RWPE2 (cell line): ENCODE measurements around the gene SLIT2.

Experiments
- ATAC-seq: fragments of 200-7000 bp; cut with Tn5 transposase; 3 replicates; pipeline ENCODE4 v1.9.1; 2021; ENCODE audit warnings: low read depth
- DNase-seq: peaks from one replicate; pipeline ENCODE4 v3.0.0-alpha.2; 2020; ENCODE audit warnings: low spot score
- H3K27ac ChIP-seq: fragments of 450-650 bp; 2 replicates; pipeline ENCODE4 v1.5.1; 2017; ENCODE audit warnings: mild to moderate bottlenecking; ENCODE audit not compliant: poor library complexity, severe bottlenecking
- H3K27me3 ChIP-seq: fragments of 250-450 bp; sonication (Bioruptor Pico); 2 replicates; pipeline ENCODE4 v1.5.1; 2021; ENCODE audit warnings: mild to moderate bottlenecking, moderate library complexity; ENCODE audit not compliant: insufficient read depth, poor library complexity, severe bottlenecking
- H3K36me3 ChIP-seq: fragments of 250-450 bp; sonication (Bioruptor Pico); 2 replicates; pipeline ENCODE4 v1.5.1; 2020; ENCODE audit warnings: low read depth, mild to moderate bottlenecking, moderate library complexity
- H3K4me1 ChIP-seq: fragments of 250-450 bp; sonication (Bioruptor Pico); 2 replicates; pipeline ENCODE4 v1.5.1; 2021; ENCODE audit warnings: mild to moderate bottlenecking, moderate library complexity; ENCODE audit not compliant: insufficient read depth, poor library complexity, severe bottlenecking
- H3K4me3 ChIP-seq: fragments of 250-450 bp; sonication (Bioruptor Pico); 2 replicates; pipeline ENCODE4 v1.5.1; 2021; ENCODE audit warnings: mild to moderate bottlenecking, moderate library complexity; ENCODE audit not compliant: severe bottlenecking
- H3K9me3 ChIP-seq: fragments of 250-450 bp; sonication (Bioruptor Pico); 2 replicates; pipeline ENCODE4 v1.5.1; 2021; ENCODE audit warnings: mild to moderate bottlenecking, moderate library complexity; ENCODE audit not compliant: severe bottlenecking
- CTCF ChIP-seq: fragments of 450-650 bp; IDR thresholded peaks from one replicate; pipeline ENCODE4 v1.5.1; 2017; ENCODE audit warnings: mild to moderate bottlenecking, moderate library complexity; ENCODE audit not compliant: poor library complexity, severe bottlenecking

Gene SLIT2

GRCh38 chr4:20269320-20269719 is 17.6 kb downstream of the SLIT2 start:
- H3K9me3 ChIP-seq = no peaks in the 10 kb centered on the region
- no peaks in the 10 kb centered on the region for H3K27me3 ChIP-seq
- H3K4me1 ChIP-seq = peaks cover 40% of the 10 kb centered on the region
- H3K36me3 ChIP-seq = no peaks in the 10 kb centered on the region
- no peak overlapping the region for H3K4me3 ChIP-seq
- TF ChIP-seq CTCF = no peak
- DNase-seq (no peak), ATAC-seq (no peak)
- no peak overlapping the region for H3K27ac ChIP-seq

DNA sequence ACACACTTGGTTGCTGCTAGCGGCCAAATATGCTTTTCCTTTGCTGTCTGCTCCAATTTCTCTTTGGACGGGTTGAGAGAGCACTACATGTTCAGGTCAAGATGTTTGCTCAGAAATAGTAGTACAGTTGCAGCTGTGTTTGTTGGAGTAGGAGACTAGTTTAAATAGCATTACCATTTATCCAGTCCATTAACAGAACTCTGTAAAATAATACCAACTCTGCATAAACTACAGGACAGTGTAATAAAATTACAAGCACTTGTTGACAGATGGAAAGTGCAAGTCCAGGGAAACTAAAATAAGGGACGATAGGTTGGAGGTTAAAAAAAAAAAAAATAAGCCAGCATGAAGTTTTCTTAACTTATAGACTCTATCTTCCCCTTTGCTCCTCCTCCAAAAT is 20.2 kb downstream of the SLIT2 start:
- ATAC-seq (no peak), DNase-seq (no peak)
- no peaks in the 10 kb centered on the region for H3K27me3 ChIP-seq
- H3K9me3 ChIP-seq = no peaks in the 10 kb centered on the region
- peaks cover 16% of the 10 kb centered on the region for H3K4me1 ChIP-seq
- no peaks in the 10 kb centered on the region for H3K36me3 ChIP-seq
- no peak overlapping the region for H3K4me3 ChIP-seq
- H3K27ac ChIP-seq = peak overlapping the region; percentile 14
- no peak for TF ChIP-seq CTCF

DNA sequence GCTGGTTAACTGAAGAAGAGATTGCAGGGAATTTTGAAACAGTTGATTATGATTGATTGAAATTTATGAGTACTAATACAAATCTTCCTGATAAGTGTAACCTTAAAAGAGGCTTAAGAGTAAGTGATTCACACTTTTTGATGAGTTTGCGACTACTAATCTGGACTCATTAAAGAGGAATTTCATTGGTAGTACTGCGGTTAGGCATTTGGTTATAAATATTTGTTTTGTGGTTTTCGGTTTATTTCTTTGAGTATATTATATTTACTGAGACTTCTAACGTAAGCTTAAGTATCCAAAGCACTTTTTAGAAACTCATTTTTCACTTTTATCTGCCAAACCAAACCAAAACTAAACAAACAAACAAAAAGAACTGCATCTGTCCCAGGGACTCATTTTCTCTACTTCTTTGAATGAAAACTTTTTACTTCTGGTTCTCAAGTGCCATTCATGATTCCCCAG is 20.7 kb downstream of the SLIT2 start:
- no peak for TF ChIP-seq CTCF
- H3K4me1 ChIP-seq = peaks cover 11% of the 10 kb centered on the region
- ATAC-seq = peak; percentile 97
- H3K36me3 ChIP-seq = no peaks in the 10 kb centered on the region
- no peaks in the 10 kb centered on the region for H3K9me3 ChIP-seq
- H3K27ac ChIP-seq = peak overlapping the region; percentile 14
- H3K4me3 ChIP-seq = no peak overlapping the region
- H3K27me3 ChIP-seq = no peaks in the 10 kb centered on the region
- DNase-seq = no peak

GRCh38 chr4:20273793-20274192 is 22.1 kb downstream of the SLIT2 start:
- no peak for TF ChIP-seq CTCF
- Histone ChIP-seq H3K27ac (no peak overlapping the region), H3K4me3 (no peak overlapping the region), H3K4me1 (peaks cover 8% of the 10 kb centered on the region), H3K27me3 (no peaks in the 10 kb centered on the region), H3K36me3 (no peaks in the 10 kb centered on the region), H3K9me3 (no peaks in the 10 kb centered on the region)
- ATAC-seq (no peak), DNase-seq (no peak)

- Histone ChIP-seq H3K27me3 (no peaks in the 10 kb centered on the region), H3K36me3 (no peaks in the 10 kb centered on the region), H3K27ac (no peak overlapping the region), H3K4me3 (no peak overlapping the region), H3K4me1 (peaks cover 12% of the 10 kb centered on the region), H3K9me3 (no peaks in the 10 kb centered on the region)
- ATAC-seq = no peak
- DNase-seq = no peak
- no peak for TF ChIP-seq CTCF
These were observed 25.1 kb downstream of the SLIT2 start for GRCh38 chr4:20276848-20277247.
